ENCODE results near the gene ZSCAN22. TPM values are rescaled to one million over a fixed set of nuclear protein-coding genes. Genes with fewer than 3 reads are reported as not detected.

Gene ZSCAN22
- total and polyA plus RNA-seq, 2 of the 13 experiments (the other 11 are each of a cell fraction or from before 2014, with no cell fraction given): 2.5 to 3.5 TPM

DNA sequence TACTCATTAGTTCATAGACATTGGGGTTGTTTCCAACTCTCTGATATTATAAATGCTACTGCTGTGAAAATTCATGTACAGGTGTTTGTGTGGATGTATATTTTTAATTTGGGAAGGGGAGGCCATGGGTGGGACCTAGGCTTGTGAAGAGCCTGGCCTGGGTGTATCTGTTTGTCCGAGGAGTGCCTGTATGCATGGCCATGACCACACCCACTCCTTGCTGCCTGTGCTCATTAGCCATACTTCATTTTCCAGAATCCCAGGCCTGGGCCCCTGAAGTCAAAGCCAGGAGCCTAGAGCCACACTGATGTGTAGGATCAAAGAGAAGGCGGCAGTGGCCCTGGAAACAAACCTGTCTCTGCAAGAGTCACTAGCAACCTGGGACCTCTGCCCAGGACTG is 11.2 kb upstream of the ZSCAN22 start:
- Histone ChIP-seq H3K27me3 (ENCODE audit: control insufficient read depth in 1 of 2, insufficient read depth in 2 of 2, low read length in 2 of 2) (no peaks in the 10 kb centered on the region), H3K79me2 (ENCODE audit: insufficient read depth, low read length) (no peaks in the 10 kb centered on the region), H3K4me3 (replicated peaks in 1 of 3; ENCODE audit: insufficient read depth in 1 of 3, low read depth in 2 of 3, low read length in 3 of 3) (no peak overlapping the region), H3K36me3 (replicated peaks in 1 of 2; ENCODE audit: control insufficient read depth in 1 of 2, insufficient read depth in 2 of 2, low read length in 2 of 2) (peaks cover 5 to 34% of the 10 kb centered on the region in 2 experiments), H3K27ac (ENCODE audit: extremely low read length, insufficient read depth, low read length) (no peak overlapping the region), H4K20me1 (ENCODE audit: insufficient read depth, low read length) (no peaks in the 10 kb centered on the region), H3K9me3 (ENCODE audit: low read length) (no peaks in the 10 kb centered on the region), H3K4me1 (ENCODE audit: insufficient read depth, low read length) (no peaks in the 10 kb centered on the region), H3K9ac (ENCODE audit: insufficient read depth, low read depth, low read length) (no peak overlapping the region), H3K4me2 (ENCODE audit: low read depth, low read length) (no peak overlapping the region), H2AFZ (ENCODE audit: low read length) (no peak overlapping the region)
- intact Hi-C loops (cut with micrococcal nuclease; ENCODE audit: unreplicated experiment) (no loop called here), in situ Hi-C loops (cut with HindIII; ENCODE audit: extremely low pct_ligation_motif_present, low pct_unique_long_range_greater_than_20kb) (no loop called here)
- ATAC-seq (no peak), DNase-seq (ENCODE audit: low spot score) (no peak), FAIRE-seq (no peak)
- no TSS peak for BruUV-seq (replicated peaks)
- WGBS (ENCODE audit: low lambda C conversion rate): 89% methylated on average over 2 of the region's 2 CpGs
- CTCF ChIA-PET (ENCODE audit: low intra/inter-chr PET ratio, low total read pairs): no interaction called here
- TF ChIP-seq ZNF598 (CRISPR knock-in tag; IDR thresholded peaks at IDR 0.05; ENCODE audit: borderline replicate concordance): no peak
- TF ChIP-seq ZNF468 (CRISPR knock-in tag; IDR thresholded peaks at IDR 0.05): no peak
- no peak for TF ChIP-seq NR2C2 (CRISPR knock-in tag; IDR thresholded peaks at IDR 0.05; ENCODE audit: borderline replicate concordance)
- TF ChIP-seq TARDBP (CRISPR knock-in tag; IDR thresholded peaks at IDR 0.05): no peak
- TF ChIP-seq SP5 (CRISPR knock-in tag; IDR thresholded peaks at IDR 0.05; ENCODE audit: borderline replicate concordance, low read depth): no peak
- TF ChIP-seq SYNCRIP (IDR thresholded peaks at IDR 0.05; ENCODE audit: insufficient read depth, low read depth, low read length): no peak
- TF ChIP-seq GZF1 (CRISPR knock-in tag; IDR thresholded peaks at IDR 0.05): no peak
- TF ChIP-seq KDM5A (IDR thresholded peaks at IDR 0.05; ENCODE audit: borderline replicate concordance, low read length): no peak
- no peak for TF ChIP-seq ZZZ3 (CRISPR knock-in tag; IDR thresholded peaks at IDR 0.05; ENCODE audit: borderline replicate concordance)
- no peak for TF ChIP-seq XBP1 (CRISPR knock-in tag; IDR thresholded peaks at IDR 0.05)
- TF ChIP-seq ZNF225 (CRISPR knock-in tag; IDR thresholded peaks at IDR 0.05): no peak
- no peak for TF ChIP-seq SMC3 (IDR thresholded peaks at IDR 0.05; ENCODE audit: low read length)
- no peak for TF ChIP-seq KLF16 (CRISPR knock-in tag; IDR thresholded peaks at IDR 0.05)
- POLR2A ChIA-PET: no interaction called here
